ENCODE results near the gene ACTR6. TPM values are rescaled to one million over a fixed set of nuclear protein-coding genes. Genes with fewer than 3 reads are reported as not detected.
A peak's percentile ranks its signal among the peaks of the same experiment; 100 is the strongest.

ACTR6 gene
- total RNA-seq, 4 donors from 2014 or later: 14.2 to 21.0 (median 16.5) TPM

DNA sequence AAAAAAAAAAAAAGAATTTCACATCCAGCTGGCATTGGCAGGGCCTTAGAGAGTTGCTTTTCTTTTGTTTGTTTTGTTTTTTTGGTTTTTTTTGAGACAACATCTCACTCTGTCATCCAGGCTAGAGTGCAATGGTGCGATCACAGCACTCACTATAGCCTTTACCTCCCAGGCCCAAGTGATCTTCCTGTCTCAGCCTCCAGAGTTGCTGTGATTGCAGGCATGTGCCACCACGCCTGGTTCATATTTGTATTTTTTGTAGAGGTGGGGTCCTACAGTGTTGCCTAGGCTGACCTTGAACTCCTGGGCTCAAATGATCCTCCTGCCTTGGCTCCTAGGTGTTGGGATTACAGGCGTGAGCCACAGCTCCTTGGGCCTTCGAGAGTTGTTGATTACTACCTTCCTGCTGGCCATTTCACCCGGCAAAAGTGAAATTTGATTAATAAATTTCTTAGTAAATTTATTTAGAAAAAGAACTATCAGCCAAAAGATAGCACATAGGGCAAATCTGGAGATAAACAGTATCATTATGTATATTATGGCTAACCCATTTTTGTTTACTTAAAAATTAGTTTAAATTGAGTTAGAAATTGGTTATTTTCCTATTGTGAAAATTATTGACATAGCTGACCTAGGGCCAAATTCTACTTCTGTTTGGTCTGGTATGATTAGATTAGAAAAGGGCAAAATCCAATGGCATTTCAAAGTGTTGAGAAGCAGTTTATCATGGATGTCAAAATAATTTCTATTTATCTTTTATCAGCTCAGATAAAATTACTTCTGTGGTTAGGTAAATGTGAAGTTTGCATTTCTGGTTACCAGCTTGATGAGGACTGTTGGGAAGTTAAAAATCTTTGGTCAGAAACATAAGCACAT is 12.6 kb downstream of the ACTR6 start:
- 82 to 91% methylated on average over 5 of the region's 5 CpGs for WGBS, 2 donors
- TF ChIP-seq POLR2A (IDR thresholded peaks at IDR 0.05): no peak
- no peak for TF ChIP-seq CTCF (IDR thresholded peaks at IDR 0.05)
- Histone ChIP-seq H3K27ac (no peak overlapping the region), H3K27me3 (no peaks in the 10 kb centered on the region), H3K4me1 (no peaks in the 10 kb centered on the region), H3K36me3 (peaks cover 0 to 79% (median 15%) of the 10 kb centered on the region in 3 donors), H3K4me3 (no peak overlapping the region), H3K9me3 (no peaks in the 10 kb centered on the region)
- intact Hi-C loops (cut with DNase I): no loop called here
- no peak for DNase-seq

DNA sequence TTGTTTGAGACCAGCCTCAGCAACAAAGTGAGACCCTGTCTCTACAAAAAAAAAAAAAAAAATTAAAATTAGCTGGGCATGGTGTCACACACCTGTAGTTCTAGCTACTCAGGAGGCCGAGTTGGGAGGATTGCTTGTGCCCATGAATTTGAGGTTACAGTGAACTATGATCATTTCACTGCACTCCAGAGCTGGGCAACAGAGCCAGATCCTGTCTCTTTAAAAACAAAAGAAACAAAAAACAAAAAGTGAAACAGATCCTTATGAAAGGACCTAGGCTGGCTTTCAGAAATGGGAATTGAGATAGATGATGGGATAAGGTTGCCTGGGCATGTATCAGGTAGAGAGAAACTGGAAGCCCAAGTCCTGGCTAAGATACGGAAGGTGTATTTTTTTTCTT is 13.9 kb downstream of the ACTR6 start:
- no peak overlapping the region for H3K4me3 ChIP-seq
- H3K27me3 ChIP-seq: no peaks in the 10 kb centered on the region
- H3K9me3 ChIP-seq: no peaks in the 10 kb centered on the region
- TF ChIP-seq POLR2A (IDR thresholded peaks at IDR 0.05): no peak
- TF ChIP-seq CTCF (IDR thresholded peaks at IDR 0.05): no peak
- intact Hi-C loops (cut with DNase I): no loop called here
- H3K36me3 ChIP-seq: peaks cover 0 to 79% (median 10%) of the 10 kb centered on the region in 3 donors
- peak overlapping the region in 1 of 4 donors; percentile 41 for H3K27ac ChIP-seq
- no peaks in the 10 kb centered on the region for H3K4me1 ChIP-seq
- WGBS, 2 donors: 67 to 79% methylated on average over 2 of the region's 2 CpGs
- no peak for DNase-seq

DNA sequence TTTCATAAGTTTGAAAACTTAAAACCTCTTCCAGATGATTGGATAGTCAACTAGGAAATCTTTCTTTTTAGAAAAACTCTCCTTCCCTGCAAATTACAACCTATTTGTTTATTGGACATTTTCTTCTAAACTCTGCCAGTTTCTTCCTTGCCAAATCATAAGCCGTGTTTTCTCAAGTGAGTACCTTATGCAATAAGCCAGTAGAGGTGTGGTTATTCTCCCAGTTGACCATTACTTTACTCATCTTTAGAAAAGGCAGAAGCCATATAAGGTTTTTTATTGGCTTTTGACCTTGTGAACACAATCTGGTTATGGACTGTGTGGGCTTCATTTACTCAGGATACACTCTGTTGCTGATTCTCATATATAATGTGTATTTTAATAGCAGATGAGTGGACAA is 14.6 kb downstream of the ACTR6 start:
- H3K27me3 ChIP-seq: no peaks in the 10 kb centered on the region
- peak overlapping the region in 1 of 4 donors; percentile 41 for H3K27ac ChIP-seq
- H3K4me3 ChIP-seq: no peak overlapping the region
- 54 to 59% methylated on average over 1 of the region's 1 CpG for WGBS, 2 donors
- no peak for DNase-seq
- no peaks in the 10 kb centered on the region for H3K4me1 ChIP-seq
- TF ChIP-seq POLR2A (IDR thresholded peaks at IDR 0.05): no peak
- TF ChIP-seq CTCF (IDR thresholded peaks at IDR 0.05): no peak
- intact Hi-C loops (cut with DNase I): no loop called here
- H3K36me3 ChIP-seq: peaks cover 0 to 79% (median 10%) of the 10 kb centered on the region in 3 donors
- no peaks in the 10 kb centered on the region for H3K9me3 ChIP-seq

DNA sequence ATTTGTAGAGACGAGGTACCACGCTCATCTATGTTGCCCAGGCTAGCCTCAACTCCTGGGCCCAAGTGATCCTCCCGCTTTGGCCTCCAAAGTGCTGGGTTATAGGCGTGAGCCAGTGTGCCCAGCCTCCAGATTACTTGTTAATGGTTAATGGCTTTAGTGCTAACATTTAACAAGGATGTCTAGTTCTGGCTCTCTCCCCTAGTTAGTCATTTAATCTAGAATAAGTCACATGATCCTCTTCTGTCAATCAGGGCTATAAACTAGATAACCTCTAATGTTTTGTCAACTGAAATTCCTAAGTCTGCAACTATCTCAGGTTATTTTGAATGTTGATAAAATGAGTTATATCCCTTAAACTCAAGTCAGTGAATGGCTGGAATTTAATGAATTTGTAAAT is 15.7 kb downstream of the ACTR6 start:
- no peaks in the 10 kb centered on the region for H3K27me3 ChIP-seq
- intact Hi-C loops (cut with DNase I): no loop called here
- 89 to 100% methylated on average over 3 to 4 of the region's 4 CpGs for WGBS, 2 donors
- no peak overlapping the region for H3K4me3 ChIP-seq
- TF ChIP-seq POLR2A (IDR thresholded peaks at IDR 0.05) (no peak), CTCF (IDR thresholded peaks at IDR 0.05) (no peak)
- no peak overlapping the region for H3K27ac ChIP-seq
- peaks cover 0 to 79% (median 16%) of the 10 kb centered on the region in 3 donors for H3K36me3 ChIP-seq
- H3K4me1 ChIP-seq: no peaks in the 10 kb centered on the region
- no peaks in the 10 kb centered on the region for H3K9me3 ChIP-seq
- DNase-seq: no peak

- intact Hi-C loops (cut with DNase I): no loop called here
- no peak for TF ChIP-seq CTCF (IDR thresholded peaks at IDR 0.05)
- no peak for TF ChIP-seq POLR2A (IDR thresholded peaks at IDR 0.05)
- no peak overlapping the region for H3K4me3 ChIP-seq
- no peaks in the 10 kb centered on the region for H3K27me3 ChIP-seq
- DNase-seq: no peak
- H3K36me3 ChIP-seq: peaks cover 0 to 84% (median 12%) of the 10 kb centered on the region in 3 donors
- no peaks in the 10 kb centered on the region for H3K9me3 ChIP-seq
- WGBS, 2 donors: 76 to 86% methylated on average over 5 of the region's 5 CpGs
- no peaks in the 10 kb centered on the region for H3K4me1 ChIP-seq
- H3K27ac ChIP-seq: no peak overlapping the region
These were observed 18.9 kb downstream of the ACTR6 start for GRCh38 chr12:100219328-100220109.
